HG02970 (cell line): ENCODE results near the gene PCDH9.

Experiments
- ATAC-seq: cut with Tn5 transposase; IDR thresholded peaks from one replicate; pipeline ENCODE4 v1.9.1; 2021; ENCODE audit warnings: mild to moderate bottlenecking, moderate library complexity, moderate number of reproducible peaks; ENCODE audit not compliant: unreplicated experiment, low FRiP score

PCDH9 gene

DNA sequence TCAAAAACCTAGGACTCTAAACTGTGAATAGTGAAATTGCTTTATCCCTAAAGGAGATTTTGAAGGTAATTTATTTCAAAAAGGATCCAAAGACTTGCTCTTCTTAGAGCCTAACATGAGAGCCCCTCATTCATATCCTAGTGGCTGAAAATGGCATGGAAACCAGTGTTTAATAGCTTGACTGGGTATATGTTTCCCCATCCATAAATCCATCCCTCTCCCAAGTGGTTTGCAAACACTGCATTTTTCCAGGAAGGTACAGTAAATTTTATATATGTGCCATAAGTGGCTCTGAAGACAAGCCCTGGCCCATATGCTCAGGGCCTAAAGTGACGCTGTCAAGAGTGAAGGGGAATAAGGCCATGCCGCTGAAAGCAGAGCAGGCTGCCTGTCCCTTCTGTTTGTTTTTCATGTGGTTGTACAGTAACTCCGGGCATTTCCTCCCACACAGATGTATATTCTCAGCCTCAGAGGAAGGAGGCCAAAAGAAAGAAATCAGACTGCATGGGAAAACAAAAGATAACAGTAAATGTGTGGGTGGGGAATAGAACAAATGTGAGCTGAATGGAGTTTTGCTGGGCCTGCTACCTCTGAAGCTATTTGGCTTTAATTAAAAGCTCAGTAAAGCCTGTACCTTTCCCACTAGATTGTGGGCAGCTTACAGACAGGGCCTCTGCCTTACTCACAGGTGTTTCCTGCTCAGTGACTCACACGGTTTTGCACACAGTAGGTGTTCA is 181.9 kb downstream of the PCDH9 start:
- ATAC-seq = no peak

DNA sequence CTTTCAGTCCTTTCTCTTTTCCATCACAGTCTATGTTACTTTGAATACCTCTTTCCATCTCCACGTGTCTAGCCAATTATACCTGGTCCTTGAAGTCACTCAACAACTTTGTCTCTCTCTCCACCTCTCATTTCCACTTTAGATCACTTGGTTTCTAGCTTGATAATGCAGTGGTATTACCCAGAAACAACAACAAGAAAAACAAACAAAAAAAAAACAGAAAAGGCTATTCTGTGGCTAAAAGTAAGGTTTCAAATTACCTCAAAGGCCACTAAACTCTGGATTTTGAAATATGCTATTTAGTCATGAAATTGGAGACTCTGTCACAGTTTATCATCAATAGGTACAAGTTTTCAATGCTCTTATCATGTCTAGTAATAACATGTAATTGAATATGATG is 184.8 kb downstream of the PCDH9 start:
- ATAC-seq = no peak

DNA sequence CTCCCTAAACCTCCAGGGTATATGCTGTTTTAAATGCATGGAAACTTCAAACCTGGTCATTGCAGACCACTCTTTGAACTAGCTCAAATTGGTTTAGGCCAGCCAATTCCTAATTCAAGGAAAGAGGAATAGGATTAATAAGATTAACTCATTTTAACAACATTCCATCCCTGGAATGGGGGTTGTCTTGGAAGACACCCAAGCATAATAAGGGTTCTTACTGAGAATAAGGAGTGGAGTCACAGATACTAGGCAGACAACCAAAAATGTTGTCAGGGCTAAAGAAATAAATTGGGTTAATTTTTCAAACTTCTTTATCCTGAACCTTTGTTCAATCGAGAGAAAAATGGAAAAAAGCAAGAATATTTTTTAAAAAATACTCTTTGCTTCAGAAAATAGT is 186.2 kb downstream of the PCDH9 start:
- no peak for ATAC-seq

GRCh38 chr13:67042556-67042955 is 187.6 kb downstream of the PCDH9 start:
- no peak for ATAC-seq

GRCh38 chr13:67036699-67037457 is 193.3 kb downstream of the PCDH9 start:
- no peak for ATAC-seq

DNA sequence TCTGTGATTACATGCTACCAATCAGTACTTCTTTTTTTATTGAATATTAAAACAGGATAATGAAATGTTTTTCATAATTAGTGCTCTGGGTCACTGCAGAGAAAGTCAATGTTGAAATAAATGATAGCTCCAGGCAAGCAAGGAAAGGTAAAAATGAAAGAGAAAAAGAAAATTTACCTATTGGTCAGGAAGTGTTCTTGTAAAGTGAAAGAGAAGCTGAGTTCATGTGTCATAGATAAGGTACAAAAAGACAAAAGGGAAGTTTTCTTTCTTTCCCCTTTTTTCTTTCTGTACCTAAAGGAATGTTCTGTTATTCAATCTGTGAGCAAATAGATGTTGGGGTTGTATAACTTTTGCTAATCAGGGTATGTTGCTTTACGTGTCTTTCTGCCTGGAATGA is 197.0 kb downstream of the PCDH9 start:
- no peak for ATAC-seq

DNA sequence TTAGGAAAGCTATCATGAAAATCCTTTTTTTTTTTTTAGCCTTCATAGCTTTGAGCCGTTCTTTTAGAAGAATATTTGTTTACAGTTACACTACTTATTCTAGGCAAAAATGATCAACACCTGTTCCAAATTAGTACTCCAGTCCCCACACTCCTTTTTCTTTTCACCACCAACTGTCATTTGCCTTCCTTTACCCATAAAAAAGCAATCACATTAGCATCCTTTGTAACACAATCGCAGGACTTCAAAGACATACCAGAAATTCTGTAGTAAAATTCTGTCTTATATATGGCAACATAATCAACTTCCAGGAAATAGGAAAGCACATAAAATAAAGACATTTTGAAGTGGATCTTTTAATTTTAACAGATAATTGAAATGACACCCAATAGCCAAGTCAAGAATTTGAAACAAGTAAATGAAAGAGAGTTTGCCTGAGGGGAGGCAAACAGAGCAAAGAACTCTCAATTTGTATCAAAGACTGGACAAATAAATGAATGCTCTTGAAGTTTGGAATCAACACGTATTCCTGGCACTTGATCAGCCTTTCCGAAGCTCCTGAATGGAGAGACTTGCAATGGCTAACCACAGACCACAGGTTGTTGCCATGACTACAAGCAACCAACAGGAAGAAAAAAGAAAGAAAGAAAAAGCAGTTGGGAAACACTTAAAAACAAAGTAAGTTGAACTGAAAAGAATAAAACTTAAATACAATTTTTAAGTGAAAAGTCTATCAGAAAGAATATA is 206.8 kb downstream of the PCDH9 start:
- ATAC-seq = no peak

- ATAC-seq = no peak
Measured at GRCh38 chr13:67018775-67019174, 211.4 kb downstream of the PCDH9 start.

GRCh38 chr13:67017276-67017675 is 212.9 kb downstream of the PCDH9 start:
- ATAC-seq = no peak

GRCh38 chr13:67015976-67016600 is 214.0 kb downstream of the PCDH9 start:
- no peak for ATAC-seq

DNA sequence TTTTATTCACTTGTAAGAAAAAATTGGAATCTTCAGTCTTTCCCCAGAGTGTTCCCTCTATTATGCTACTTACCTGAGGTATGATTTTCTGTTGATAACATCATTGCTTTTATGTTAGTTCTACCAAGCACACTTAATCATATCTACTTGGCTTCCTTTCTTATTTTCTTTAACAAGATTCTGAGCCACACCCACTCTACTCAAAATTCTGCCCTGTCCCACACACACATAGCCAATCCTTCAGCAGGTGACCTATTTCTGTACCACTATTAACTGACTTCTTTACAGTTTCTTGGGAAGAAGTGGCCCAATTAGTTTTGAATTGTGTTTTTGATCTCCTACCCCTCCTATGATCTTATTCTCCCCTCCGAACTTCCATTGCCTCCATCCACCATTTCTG is 215.7 kb downstream of the PCDH9 start:
- no peak for ATAC-seq

DNA sequence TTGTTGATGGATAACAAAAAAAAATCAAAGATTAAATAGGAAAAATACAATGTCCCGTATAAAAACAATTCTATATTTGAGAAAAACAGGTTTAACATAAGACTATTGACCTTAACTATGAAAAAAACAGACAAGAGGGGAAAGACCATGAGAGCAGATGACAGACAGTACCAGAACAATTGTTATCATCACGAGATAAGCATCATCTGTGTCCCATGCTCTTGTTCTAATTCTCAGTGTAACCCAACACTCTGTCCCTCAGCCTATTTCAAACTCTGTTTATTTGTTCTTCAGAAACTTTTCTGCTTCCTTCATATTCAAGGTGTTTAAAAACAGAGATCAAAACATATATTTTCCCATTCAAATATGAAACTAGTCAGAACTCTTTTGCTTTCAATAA is 216.4 kb downstream of the PCDH9 start:
- no peak for ATAC-seq

GRCh38 chr13:67008075-67008668 is 222.0 kb downstream of the PCDH9 start:
- ATAC-seq = no peak

DNA sequence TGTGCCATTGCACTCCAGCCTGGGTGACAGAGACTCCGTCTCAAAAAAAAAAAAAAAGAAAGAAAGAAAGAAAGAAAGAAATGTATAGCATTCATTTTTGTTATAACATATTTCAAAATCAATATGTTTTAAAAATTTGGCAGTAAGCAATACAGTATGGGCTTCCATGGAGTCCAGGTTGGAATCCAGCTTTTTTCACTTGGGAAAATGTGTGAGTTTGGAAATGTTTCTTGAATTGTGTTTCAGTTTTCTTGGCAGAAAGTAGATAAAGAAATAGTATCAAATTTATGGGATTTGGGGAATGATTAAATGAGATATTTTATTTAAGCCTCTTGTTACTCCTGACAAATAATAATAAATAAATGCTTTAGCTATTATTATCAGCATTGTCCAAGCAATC is 225.6 kb downstream of the PCDH9 start:
- no peak for ATAC-seq

DNA sequence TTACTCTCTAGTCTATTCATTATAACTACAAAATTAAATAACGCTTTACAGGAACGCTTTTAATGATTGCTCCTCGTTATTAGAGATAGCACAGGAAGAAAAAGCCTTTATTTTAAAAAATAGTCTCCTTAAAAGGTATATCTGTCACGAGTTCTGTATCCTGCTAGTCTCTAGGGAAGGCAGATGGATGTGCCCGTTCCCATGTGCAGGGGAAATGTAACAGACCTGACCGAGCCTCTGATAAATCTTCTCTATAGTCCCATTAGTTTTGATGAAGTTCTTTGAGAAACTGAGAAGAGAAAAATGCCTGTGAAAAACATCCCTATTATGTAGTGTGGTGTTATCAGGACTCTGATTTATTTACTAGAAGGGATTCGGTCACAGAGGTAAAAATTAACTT is 226.4 kb downstream of the PCDH9 start:
- no peak for ATAC-seq

DNA sequence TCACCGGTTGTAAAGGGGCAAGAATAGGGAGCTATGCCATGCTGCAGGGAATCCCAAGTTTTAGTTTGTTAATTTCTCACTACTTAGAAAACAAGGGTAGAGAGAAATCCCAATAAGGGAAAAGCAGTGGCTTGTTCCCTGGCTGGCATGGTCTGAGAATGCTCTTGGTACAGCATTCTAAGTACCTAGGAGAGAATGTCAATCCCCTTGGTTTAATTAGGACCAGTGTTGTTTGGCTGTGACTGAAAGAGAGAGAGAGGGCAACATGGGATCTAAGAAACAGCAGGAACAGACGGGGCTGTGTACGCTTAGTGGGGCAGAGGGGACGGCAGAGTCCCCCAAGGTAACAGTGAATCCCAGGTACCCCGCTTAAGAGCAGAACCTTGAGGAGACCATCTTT is 228.8 kb downstream of the PCDH9 start:
- no peak for ATAC-seq

DNA sequence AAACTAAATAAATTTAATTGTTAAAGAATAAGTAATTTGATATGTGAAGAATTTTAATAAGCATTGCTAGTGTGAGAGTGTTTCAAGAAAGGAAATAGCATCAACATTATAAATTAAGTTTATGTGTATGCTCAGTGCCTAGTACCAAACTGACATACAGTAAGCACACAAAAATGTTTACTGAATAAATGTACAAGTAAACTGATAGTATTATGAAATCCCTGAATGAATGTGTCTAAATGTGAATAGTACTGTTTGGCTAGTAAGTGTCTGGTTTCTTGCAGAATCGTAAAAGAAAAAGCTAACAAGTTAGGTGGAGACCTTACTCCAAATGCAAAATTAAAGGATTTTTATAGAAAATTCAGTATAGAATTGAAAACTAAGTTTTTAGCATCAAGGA is 233.6 kb downstream of the PCDH9 start:
- no peak for ATAC-seq

- ATAC-seq = peak; percentile 75
Measured at GRCh38 chr13:66995203-66995611, 234.9 kb downstream of the PCDH9 start.

DNA sequence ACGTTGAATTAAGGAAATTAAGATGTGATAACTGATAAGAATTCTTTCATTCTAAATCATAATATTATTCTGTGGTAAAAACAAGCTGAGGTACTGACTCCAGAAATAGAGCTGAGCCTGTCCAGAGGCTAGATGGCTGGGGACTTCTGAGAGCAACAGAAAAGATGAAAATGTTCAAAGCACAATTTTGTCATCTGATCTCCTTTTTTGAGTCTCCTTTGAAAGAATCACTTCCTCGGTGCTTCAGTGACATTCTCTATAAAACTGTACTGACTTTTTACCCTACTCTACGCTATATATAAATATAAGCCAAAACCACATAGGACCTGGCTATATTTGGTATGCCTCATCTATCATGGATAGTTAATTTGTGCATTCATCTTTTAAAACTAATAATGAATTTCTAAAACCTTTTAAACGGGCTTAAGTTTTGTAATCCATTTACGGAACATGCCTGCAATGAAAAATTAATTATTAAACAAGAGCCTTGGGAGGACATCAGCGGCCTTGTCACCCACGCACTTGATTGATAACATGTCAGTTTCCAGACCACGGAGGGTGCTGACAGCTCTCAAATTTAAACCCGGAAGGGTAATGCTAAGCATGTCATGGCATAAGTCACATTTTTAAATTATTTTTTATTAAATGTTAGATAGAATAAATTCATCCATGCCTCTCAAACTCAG is 235.5 kb downstream of the PCDH9 start:
- peak; percentile 66 for ATAC-seq

DNA sequence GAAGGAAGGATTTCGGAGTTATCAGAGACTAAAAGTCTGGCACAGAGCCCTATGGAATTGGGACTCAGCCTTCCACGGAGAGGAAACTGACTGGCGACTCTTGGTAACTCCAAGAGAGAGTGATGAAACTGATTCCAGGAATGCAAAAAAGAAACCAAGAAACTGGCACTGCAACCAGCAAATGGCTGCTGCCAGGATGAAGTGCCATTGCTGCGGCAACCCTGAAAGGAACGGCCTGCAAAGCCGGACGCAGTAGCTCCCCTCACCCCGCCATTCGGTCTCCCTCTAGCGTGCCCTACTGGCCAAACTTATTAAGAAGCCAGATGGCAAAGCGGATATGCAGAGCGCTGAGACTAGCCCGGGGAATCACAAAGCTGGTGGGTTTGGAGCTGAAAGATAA is 236.0 kb downstream of the PCDH9 start:
- ATAC-seq = peak; percentile 58
